Mesothelial cell of epicardium (in vitro differentiated cells): ENCODE data around the gene CDH4. TPM values are rescaled to one million over a fixed set of nuclear protein-coding genes. Genes with fewer than 3 reads are reported as not detected.

Experiments
- DNase-seq, 2 experiments: peaks; one replicate each; pipeline ENCODE4 v3.0.0; 2021; ENCODE audit warnings: low spot score in 2 of 2; ENCODE audit not compliant: unreplicated experiment in 2 of 2
- H3K27ac Mint-ChIP-seq: 2 replicates; pipeline ENCODE4 v1.8.0; 2021; ENCODE audit warnings: mixed read lengths
- H3K27me3 Mint-ChIP-seq: 2 replicates; pipeline ENCODE4 v1.8.0; 2021; ENCODE audit warnings: low read depth, mixed read lengths
- H3K36me3 Mint-ChIP-seq: 2 replicates; pipeline ENCODE4 v1.8.0; 2021; ENCODE audit warnings: mixed read lengths
- H3K4me1 Mint-ChIP-seq: 2 replicates; pipeline ENCODE4 v1.8.0; 2021; ENCODE audit warnings: mixed read lengths
- H3K4me3 Mint-ChIP-seq: 2 replicates; pipeline ENCODE4 v1.8.0; 2021; ENCODE audit warnings: mild to moderate bottlenecking, moderate library complexity, mixed read lengths
- H3K9me3 Mint-ChIP-seq: 2 replicates; pipeline ENCODE4 v1.8.0; 2021; ENCODE audit warnings: mixed read lengths
- CTCF ChIP-seq: fragments of 200-600 bp; sonication (generic); IDR thresholded peaks from one replicate; pipeline ENCODE4 v1.5.0; 2021; ENCODE audit warnings: antibody characterized with exemption; ENCODE audit not compliant: unreplicated experiment
- total RNA-seq: library from RNA; stranded (reverse); gene quantifications from 3 replicates; pipeline ENCODE4 v1.2.1, GENCODE V29; 2021

Gene CDH4
- total RNA-seq, 1 donor from 2014 or later = 1.1 TPM

- H3K4me1 Mint-ChIP-seq = no peaks in the 10 kb centered on the region
- no peak overlapping the region for H3K27ac Mint-ChIP-seq
- no peaks in the 10 kb centered on the region for H3K36me3 Mint-ChIP-seq
- no peak for TF ChIP-seq CTCF
- no peaks in the 10 kb centered on the region for H3K9me3 Mint-ChIP-seq
- no peak for DNase-seq
- peaks cover 15% of the 10 kb centered on the region for H3K27me3 Mint-ChIP-seq
- H3K4me3 Mint-ChIP-seq = no peak overlapping the region
Observed at GRCh38 chr20:61702246-61702645, 450.2 kb downstream of the CDH4 start.

GRCh38 chr20:61704661-61705060 is 452.6 kb downstream of the CDH4 start:
- Mint-ChIP-seq H3K27me3 (peaks cover 25% of the 10 kb centered on the region), H3K36me3 (no peaks in the 10 kb centered on the region), H3K27ac (no peak overlapping the region), H3K9me3 (no peaks in the 10 kb centered on the region), H3K4me3 (no peak overlapping the region), H3K4me1 (no peaks in the 10 kb centered on the region)
- no peak for DNase-seq
- no peak for TF ChIP-seq CTCF

- H3K36me3 Mint-ChIP-seq = no peaks in the 10 kb centered on the region
- no peaks in the 10 kb centered on the region for H3K9me3 Mint-ChIP-seq
- H3K4me3 Mint-ChIP-seq = no peak overlapping the region
- H3K4me1 Mint-ChIP-seq = no peaks in the 10 kb centered on the region
- DNase-seq = no peak
- no peak overlapping the region for H3K27ac Mint-ChIP-seq
- TF ChIP-seq CTCF = no peak
- peaks cover 26% of the 10 kb centered on the region for H3K27me3 Mint-ChIP-seq
Observed at GRCh38 chr20:61705386-61706258, 453.6 kb downstream of the CDH4 start.

- Mint-ChIP-seq H3K4me1 (no peaks in the 10 kb centered on the region), H3K27me3 (peaks cover 24% of the 10 kb centered on the region), H3K9me3 (no peaks in the 10 kb centered on the region), H3K36me3 (no peaks in the 10 kb centered on the region), H3K27ac (no peak overlapping the region), H3K4me3 (no peak overlapping the region)
- DNase-seq = no peak
- no peak for TF ChIP-seq CTCF
Observed at GRCh38 chr20:61706259-61706961, 454.3 kb downstream of the CDH4 start.

GRCh38 chr20:61708891-61709290 is 456.8 kb downstream of the CDH4 start:
- no peak for TF ChIP-seq CTCF
- DNase-seq = no peak
- no peaks in the 10 kb centered on the region for H3K4me1 Mint-ChIP-seq
- no peak overlapping the region for H3K27ac Mint-ChIP-seq
- no peak overlapping the region for H3K4me3 Mint-ChIP-seq
- H3K9me3 Mint-ChIP-seq = no peaks in the 10 kb centered on the region
- no peaks in the 10 kb centered on the region for H3K36me3 Mint-ChIP-seq
- H3K27me3 Mint-ChIP-seq = peaks cover 28% of the 10 kb centered on the region
